Ramos (cell line): ENCODE measurements around the gene GALNT9.
"Not testable (repeated sequence)": the region's sequence is repeated elsewhere in the genome, so short reads cannot be mapped to it uniquely, and the experiment has no call there.

ENCODE experiments used
- in situ Hi-C: fragments of 300-500 bp; cut with MboI; formaldehyde crosslinking; loops from one replicate; pipeline ENCODE4 v1.14.3; 2022; ENCODE audit warnings: low sequenced_read_pairs; ENCODE audit not compliant: unreplicated experiment

The GALNT9 gene

DNA sequence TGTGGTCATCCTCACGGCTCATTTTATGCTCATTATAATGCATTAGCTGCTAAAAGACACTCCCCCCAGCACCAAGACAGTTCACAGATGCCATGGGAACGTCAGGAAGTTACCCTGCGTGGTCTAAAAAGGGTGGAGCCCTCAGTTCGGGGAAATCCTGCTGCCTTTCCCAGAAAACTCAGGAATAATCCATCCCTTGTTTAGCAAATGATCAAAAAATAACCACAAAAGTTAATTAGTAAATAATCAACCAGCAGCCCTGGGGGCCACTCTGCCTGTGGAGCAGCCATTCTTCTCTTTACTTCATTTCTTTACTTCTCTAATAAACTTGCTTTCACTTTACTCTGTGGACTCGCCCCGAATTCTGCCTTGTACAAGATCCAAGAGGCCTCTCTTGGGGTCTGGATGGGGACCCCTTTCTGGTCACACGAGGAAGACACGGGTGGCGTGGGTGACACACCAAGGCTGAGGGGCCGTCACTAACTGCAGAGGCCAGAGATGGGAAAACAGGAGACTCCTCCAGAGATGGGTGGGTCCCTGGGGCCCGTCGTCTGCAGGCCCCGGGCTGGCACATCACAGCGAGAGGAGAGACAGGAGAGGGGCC lies 119.7 kb downstream of the GALNT9 start:
- in situ Hi-C loops = no loop called here

DNA sequence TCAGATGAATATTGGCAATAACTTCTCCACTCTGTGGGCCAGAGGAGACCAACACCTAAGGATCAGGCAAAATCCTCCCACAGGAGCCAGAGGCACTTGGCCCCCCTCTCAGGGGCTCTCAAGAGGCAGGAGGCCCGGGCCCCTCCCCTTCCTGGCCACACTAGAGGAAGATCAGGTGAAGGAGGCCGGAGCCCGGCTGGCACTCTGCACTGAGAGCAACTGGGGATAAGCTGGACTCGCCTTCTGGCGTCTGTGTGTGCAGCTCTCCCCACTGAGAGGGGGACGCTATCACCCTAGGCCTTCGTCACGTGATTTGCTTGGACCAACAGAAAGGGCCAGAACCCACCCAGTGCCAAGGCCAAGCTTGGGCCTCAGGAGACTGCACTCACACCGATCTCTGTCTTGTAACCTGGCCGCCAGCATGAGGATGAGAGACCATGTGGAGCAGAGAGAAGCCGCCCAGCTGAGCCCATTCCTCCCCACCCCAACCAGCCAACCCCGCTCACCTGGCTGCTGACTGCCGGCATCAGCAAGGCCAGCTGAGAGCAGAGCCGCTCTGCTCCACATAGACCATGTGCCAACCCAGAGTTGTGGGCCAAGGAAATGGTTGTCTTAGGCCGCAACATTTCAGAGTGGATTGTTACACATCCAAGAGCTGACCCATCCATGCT lies 121.1 kb downstream of the GALNT9 start:
- in situ Hi-C loops = no loop called here

DNA sequence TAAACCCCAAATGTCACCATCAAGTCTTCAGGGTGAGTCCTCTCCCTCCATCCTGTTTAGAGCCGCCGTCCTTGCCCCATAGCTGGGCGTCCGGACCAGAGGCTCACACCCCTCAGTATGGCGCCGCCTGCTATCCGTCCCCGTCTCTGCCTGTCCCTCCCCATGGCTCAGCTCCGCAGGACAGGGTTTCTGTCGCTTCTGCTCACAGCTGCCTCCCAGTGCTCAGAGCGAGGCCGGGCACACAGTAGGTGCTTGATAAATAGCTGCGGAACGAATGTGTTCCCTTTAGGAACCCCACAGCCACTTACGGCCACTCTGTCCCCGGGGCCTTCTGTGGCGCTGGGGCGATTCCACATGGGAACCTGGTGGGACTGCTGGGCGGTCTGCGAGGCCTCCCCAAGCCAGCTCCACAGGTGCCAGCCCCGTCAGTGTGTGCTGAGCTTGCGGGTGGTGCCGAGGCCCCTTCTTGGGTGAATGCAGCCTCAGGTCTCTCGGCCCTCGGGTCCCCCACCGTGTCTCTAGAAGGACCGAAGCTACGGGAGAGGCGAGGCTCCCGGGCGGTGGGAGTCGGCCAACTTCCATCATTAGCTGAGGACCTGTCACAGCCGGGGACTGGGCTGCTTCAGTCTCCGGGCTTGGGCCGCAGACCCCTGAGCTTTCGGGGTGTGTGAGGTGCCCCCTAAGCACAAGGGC lies 122.2 kb downstream of the GALNT9 start:
- in situ Hi-C loops = no loop called here

DNA sequence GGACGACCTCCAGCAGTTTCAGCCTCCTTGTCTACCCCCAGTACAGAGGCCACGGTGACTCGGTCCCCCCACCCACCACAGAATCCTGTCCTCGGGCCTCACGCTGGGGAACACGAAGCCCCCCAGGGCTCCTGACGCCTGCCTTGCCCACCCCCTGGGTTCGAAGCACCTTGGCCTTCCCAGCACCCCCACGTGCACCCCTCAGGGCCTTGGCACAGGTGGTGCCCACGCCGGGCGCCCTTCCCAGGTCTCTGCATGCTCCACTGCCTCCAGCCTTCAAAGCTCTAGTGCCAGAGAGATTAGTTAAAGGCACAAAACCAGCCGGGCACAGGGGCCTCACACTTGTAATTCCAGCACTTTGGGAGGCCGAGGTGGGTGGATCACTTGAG lies 123.3 kb downstream of the GALNT9 start:
- in situ Hi-C loops = no loop called here

DNA sequence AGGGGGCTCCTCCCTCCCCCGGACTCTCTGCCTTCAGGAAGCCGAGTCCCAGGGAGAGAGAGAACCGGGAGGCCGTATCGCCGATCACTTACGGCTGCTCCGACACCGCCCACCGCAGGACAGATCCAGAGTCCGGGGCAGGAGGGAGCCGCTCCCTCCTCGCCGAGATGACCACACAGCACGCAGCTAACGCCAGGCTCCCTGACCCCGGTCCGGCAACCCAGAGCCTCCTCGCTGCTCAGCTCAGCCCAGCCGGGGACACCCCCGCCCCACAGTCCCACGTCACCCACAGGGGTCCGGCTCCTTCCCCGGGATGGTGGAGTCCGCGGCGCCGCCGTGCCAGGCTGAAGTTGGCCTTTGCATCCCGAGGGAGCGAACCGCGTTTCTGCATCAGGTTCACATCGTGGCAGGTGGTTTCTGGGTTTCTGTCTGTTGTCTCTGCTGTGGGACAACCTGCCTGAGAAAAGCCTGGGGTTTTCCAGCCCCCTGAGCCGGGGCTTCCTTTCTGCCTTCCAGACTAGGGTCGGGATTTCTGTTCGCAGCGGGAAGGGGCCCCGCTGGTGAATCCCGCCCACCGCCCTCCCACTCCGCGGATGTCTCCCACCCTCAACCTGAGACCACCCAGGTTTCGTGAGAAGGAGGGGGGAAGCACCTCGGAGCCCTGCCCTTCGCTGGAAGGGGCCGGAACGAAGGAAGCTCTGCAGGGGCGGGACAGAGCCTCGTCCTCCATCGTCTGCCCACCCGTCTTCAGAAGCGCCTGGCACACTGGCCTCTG lies 123.9 kb downstream of the GALNT9 start:
- in situ Hi-C loops = no loop called here

DNA sequence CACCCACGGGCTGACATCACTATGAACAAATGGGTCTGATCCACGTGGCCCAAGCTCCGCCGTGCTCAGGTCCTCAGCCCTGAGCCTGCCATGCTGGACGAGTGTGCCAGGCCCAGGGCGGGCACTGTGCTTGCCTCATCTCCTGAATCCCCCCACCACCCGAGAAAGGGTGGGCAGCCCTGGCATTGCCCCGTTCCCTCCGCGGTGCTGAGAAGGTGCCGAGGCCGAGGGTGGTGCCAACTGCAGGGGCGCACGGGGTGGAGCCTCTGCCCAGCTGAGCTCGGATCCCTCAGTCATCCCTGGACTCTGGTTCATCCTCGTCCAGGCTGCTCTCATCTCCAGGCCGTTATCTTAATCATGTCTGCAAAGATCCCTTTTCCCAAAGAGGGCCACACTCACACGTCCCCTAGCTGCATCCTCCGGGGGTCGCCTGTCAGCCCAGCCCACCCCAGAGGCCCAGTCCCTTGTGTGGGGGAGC lies 124.6 kb downstream of the GALNT9 start:
- in situ Hi-C loops = no loop called here

DNA sequence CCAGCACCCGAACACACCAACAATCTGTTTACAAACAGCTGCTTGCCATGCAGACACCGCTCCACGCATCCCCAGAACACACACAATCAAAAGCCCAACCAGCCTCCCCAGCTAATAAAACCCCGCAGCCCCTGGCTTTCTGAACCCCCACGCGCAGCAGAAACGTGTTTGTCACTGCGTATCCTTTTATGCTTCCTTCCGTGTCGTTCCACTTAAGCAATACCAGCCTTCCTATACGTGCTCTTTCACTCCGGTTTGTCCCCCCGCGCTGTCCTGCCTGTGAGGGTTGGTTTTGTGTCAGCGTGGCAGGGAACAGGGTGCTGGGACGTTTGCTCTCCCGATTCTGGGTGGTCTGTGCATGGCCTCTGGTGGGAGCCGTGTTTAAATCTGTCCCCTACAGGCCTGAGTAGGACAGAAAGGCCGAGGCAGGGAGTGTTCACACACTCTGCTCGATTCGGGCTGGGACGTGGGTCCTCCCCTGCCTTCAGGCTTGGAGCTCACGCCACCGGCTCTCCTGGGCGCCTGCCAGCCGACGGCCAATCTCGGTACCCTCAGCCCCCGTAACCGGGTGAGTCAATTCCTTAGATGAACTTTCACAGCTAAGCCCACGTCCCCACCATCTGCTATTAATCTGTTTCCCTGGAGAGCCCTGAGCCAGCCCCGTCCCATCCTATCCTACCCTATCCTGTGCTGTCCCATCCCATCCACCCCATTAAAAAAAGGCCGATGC lies 125.2 kb downstream of the GALNT9 start:
- in situ Hi-C loops = no loop called here

DNA sequence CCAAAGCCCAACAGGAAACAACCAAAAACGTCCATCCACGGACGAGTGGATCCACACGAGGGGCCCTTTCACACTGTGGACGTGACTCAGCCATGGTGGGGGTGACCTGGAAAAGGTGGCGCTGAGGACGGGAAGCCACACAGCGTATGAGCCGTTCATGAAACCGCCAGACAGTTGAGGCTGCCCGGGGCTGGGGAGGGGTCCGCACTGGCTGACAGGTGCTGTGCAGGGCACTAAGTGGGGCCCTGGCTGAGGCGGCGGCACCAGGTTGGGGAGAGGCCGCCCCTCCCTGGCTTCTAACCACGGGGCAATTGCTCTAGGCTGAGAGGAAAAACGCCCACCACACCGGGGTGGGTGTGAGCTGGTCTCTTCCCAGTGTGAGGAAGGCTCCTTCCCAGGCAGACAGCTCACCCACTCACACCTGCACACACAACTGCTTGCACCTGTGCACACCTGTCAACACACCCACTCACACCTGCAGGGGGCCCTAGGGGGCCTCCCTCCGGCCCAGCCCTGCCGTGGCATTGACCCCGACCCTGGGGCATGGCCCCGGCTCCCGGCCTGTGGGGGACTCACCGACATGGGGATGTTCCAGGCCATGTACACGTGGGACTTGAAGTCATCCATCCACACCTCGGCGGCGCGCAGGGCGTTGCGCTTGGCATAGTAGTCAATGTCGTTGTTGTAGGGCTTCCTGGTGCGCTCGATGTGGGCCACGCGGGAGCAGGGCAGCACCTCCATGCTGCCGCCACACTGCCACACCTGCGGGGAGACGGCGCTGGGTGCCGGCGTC lies 126.3 kb downstream of the GALNT9 start:
- in situ Hi-C loops = no loop called here

DNA sequence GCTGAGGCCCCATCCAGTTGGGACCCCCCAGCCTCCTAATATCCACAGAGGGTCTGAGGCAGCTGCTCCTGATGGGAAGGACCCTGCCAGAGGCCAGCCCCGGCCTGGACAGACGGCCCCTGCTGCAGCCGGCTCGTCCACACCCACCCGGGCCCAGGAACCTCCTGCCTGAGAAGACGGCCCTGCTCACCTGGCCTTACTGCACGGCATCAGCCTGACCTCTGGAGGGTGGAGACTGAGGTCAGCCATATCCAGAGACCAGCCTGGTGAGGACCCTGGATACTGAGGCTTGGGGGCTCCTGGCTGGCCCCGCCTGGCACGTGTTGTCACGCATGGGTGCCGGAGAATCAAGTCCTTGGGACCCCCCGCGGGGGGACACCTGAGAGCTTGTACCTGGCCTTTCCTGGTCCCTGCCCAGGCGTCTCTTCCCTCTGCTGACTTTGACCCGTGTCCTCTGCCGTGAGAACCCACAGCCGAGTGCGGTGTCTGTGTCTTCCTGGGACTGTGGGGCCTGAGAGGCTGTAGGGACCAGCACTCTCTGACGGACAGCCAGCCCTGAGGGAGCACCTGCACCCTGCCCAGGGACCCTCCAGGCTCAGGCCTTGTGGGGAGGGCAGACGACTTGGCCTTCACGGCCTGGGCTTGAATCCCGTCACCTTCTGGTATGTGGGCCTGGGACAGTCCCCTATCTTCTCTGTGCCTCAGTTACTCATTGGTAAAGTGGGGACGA lies 127.8 kb downstream of the GALNT9 start:
- in situ Hi-C loops = no loop called here

DNA sequence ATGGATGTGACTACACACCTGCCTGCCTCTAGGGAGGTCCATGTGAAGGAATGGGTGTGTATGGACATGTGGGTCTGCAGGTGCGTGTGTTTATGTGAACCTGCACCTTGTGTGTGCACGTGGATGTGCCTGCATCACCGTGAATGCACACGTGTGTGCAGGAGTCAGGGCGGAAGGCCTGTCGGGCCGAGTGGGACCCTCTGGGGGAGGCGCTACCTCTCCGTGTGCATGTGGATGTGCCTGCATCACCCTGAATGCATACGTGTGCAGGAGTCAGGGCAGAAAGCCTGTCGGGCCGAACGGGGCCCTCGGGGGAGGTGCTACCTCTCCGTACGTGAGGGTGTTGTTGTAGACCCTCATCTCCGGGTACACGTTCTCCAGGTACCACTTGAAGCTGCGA lies 128.6 kb downstream of the GALNT9 start:
- in situ Hi-C loops = no loop called here

DNA sequence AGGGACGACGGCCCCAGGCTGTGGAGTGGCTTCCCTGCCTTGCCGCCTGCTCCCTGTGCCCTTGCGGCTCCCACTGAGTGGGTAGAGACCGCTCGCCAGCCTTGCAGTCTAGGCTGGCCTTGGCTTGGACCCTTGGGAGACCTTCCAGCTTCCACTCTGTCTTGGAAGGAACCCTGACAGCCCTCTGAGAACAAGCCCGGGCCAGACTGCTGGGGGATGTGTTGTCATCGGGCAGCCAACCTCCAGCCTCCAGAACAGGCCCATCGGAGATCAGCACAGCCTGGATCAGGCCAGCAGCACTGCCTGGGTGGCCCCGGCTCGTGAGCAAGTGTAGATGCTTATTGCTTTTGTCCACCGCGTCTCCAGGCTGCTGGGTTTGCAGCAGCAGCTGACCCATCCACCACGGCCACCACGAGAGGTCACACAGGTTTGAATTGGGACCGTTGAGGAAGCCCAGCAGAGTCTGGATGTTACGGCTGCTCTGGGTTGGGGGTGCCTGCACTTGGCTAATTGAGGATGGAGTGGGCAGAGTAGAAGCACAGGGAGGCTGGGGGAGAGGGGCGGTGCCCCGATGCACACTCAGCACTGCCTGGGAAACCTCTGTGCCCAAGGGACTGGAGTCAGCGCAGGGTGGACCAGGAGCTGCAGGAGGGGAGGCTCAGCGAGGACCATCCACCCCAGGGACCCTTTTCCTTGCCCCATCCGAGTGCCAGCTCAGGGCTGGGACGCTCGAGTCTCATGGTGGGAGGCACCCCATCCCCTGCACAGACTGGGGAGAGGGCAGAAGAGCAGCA lies 129.7 kb downstream of the GALNT9 start:
- in situ Hi-C loops = no loop called here

DNA sequence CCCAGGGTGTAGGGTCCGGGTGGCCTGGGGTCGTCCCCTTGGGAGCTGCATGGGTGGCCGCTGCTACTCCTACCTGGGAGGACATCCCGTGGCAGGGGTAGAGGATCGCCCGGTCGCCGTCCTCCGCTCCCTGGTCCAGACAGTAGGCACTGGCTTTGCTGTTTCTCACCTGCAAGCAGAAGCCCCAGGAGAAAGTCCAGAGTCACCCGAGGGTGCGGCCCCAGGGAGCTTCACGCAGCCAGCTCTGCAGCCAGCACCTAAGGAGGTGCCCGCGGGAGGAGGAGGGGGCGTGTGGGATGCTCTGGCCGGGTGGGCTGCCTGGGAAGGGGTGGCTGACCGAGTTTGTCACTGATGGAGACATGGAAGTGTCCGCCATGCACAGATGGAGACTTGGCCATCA lies 130.3 kb downstream of the GALNT9 start:
- in situ Hi-C loops = no loop called here

DNA sequence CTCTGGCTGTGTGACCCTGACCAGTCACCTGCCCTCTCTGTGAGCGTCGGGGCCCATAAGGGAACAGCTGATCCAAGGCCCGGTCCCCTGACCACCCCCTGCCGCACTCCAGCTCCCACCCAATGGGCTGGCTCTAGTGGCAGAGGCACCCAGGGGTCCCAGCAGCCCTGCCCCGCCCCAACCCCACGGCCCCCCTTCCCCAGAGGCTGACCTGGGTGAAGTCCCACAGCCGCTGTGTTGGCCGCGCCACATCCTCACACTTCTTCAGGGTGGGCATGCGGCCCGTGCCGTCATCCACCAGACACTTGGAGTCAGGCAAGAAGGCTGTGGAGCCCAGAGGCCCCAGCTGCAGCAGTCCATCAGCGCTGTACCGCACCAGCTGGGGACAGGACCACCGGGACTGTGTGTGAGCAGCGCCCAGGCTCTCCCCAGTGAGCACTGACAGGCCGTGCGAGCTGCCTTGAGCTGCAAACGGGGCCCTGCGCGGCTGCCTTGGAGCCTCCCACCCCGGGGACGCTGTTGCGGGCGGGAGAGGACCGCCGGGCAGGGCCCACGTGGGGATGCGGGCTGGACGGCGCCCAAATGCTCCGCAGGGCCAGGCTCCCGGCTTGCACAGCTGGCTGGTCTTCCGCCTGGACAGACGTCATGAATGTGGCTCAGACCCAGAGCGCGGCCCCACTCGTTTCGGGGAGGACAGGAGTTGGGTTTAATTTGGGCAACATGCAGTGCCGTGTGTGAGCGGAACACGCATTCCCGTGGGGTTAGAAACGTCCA lies 131.6 kb downstream of the GALNT9 start:
- in situ Hi-C loops = no loop called here

DNA sequence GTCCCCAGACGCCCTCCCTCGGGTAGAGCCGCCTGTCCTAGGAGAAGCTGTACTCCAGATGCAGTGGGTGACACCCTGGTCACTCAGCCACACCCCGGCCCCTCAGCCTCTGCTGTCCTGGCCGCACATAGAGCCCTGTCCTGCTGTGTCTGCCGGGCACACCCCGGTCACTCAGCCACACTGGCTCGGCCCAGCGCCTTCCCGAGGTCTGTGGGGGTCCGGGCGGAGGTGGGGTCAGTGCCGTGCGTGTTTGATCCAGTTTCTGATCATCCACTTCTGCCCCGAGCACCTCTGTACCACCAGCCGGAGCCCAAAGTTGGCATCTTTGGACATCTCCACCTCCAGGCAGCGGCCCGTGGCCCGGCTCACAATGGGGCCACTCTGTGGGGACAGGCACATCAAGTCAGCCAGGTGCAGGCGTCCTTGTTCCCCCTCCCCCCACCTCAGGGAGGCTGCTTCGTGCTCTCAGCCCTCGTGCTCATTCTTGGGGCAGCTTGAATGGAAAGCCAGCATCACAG lies 132.5 kb downstream of the GALNT9 start:
- in situ Hi-C loops = no loop called here

DNA sequence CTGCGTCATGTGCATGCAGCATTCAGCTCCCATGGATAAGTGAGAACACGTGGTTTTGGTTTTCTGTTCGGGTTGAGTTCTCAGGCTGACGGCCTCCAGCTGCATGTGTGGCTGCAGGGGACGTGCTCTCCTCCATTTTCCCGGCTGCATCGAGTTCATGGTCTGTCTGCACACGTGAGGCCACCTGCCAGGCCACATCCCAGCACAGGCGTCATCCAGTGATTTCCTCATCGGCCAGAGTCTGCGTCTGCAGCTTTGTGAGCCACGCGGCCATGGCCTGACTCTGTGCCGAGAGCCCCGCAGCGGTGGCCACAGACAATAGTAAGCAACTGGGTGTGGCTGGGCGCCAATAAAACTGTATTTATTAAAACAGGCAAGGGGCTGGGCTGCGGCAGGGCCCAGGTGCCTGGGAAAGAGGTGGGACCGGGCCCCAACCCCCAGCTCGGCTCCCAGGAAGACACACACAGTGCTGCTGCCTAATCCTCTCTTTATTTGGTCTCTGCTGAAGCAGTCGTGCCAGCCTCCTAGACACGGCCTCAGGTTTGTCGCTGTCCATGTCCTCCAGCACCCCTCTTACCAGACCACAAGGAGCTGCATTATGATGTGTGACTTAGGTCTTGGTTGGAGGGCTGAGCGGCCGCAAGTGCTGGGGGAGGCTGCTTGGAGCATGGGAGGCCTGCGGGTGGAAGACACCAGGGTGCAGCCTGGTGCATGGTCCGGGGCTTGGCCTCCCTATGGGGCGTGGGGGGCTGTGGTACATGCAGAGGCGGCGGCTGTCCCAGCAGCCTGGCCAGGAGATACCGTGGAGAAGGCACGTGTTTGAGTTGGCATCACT lies 133.1 kb downstream of the GALNT9 start:
- in situ Hi-C loops = no loop called here

DNA sequence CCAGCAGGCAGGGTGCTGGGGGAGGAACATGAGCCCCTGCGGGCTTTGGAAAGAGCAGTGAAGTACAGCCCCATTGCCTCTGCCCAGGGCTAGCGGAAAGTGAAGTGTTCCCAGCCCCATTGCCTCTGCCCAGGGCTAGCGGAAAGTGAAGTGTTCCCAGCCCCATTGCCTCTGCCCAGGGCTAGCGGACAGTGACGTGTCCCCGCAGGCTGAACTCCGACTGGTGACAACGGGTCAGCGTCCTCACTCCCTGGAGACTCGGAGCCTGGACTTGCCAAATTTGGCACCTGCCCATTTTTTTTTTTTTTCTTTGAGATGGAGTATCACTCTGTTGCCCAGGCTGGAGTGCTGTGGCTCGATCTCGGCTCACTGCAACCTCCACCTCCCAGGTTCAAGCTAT lies 134.1 kb downstream of the GALNT9 start:
- in situ Hi-C loops = not testable (repeated sequence)
